GM10266 (cell line): ENCODE measurements around the gene KLHL10.
A peak's percentile ranks its signal among the peaks of the same experiment; 100 is the strongest.

Experiments
- DNase-seq: peaks from one replicate; pipeline ENCODE4 v3.0.0; 2012; ENCODE audit errors: extremely low spot score
- CTCF ChIP-seq: IDR thresholded peaks from 2 replicates; pipeline ENCODE4 v1.5.1; 2012; ENCODE audit warnings: mild to moderate bottlenecking, low read depth; ENCODE audit not compliant: control insufficient read depth, insufficient read depth; ENCODE audit errors: missing control alignments

Gene KLHL10

GRCh38 chr17:41799366-41799765 lies 38.3 kb upstream of the KLHL10 start:
- TF ChIP-seq CTCF = no peak
- no peak for DNase-seq

GRCh38 chr17:41800601-41801373 lies 36.8 kb upstream of the KLHL10 start:
- TF ChIP-seq CTCF = no peak
- no peak for DNase-seq

DNA sequence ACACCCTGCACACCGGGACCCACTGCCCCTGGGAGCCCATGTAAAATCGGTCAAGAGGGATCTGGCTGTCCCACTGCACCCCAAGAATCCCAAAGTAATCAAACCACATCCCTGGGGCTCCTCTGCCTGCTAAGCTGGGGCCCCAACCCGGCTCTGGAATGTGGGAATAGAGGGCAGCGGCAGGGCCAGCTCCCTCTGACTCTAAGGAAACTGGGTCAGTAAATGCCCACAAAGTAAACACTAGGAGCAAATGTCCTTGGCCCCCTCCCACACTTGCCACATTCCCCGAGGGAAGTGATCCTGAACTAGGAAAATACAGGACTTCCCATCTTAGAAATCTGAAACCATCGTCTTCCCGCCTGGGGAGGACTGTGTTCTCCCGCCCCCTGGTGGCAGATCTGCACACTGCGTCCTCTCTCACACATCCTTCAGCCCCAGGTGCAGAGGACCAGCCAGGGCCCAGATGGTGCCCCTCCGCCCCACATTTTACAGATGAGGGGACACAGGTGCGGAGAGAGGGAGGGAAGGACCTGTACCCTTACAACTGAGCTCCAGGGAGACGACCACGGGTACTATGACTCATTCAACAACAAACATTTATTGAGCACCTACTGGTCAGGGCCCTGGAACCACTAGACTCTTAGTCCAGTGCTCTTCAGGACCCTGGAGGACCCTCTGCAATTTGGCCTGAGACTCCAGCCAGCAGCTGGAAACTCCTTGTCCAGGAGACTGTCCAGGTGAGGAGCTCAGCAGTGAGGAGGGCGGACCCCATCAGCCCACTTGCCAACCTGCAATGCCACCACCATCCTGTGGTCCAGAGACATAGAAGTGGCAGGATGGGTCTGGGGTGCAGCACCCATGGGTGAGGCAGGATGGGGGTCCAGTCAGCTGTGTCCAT lies 36.0 kb upstream of the KLHL10 start:
- peak; percentile 81 for DNase-seq
- peak; percentile 97 for TF ChIP-seq CTCF

- DNase-seq = no peak
Observed at GRCh38 chr17:41803049-41804020, 34.3 kb upstream of the KLHL10 start.

GRCh38 chr17:41806685-41807445 lies 30.8 kb upstream of the KLHL10 start:
- DNase-seq = no peak
- no peak for TF ChIP-seq CTCF

More at GRCh38 chr17:41803049-41804020, 34.3 kb upstream of the KLHL10 start:
- TF ChIP-seq CTCF = no peak
